SU-DHL-6 (cell line): ENCODE data around the gene ANAPC10.

Source experiments
- H2AFZ ChIP-seq: fragments of 200-600 bp; sonication (generic); 2 replicates; pipeline ENCODE4 v1.6.1; 2014; ENCODE audit warnings: low read depth, mild to moderate bottlenecking, moderate library complexity, mixed read lengths, antibody characterized with exemption, low read length; ENCODE audit not compliant: severe bottlenecking
- H3F3A ChIP-seq: fragments of 200-600 bp; shearing (Covaris generic); 2 replicates; pipeline ENCODE4 v1.6.0; 2016; ENCODE audit warnings: antibody characterized with exemption, mild to moderate bottlenecking; ENCODE audit not compliant: insufficient read depth
- H3K27ac ChIP-seq: fragments of 200-600 bp; sonication (generic); 2 replicates; pipeline ENCODE4 v1.5.1; 2016; ENCODE audit warnings: low read depth, mild to moderate bottlenecking, low read length, moderate library complexity, mixed read lengths
- H3K27me3 ChIP-seq: fragments of 200-600 bp; sonication (generic), shearing (Covaris generic); 2 replicates; pipeline ENCODE4 v1.6.0; 2014; ENCODE audit warnings: mild to moderate bottlenecking, low read length
- H3K36me3 ChIP-seq: fragments of 200-600 bp; sonication (generic); 2 replicates; pipeline ENCODE4 v1.6.1; 2014; ENCODE audit warnings: mild to moderate bottlenecking, low read length, mixed read lengths
- H3K4me2 ChIP-seq: fragments of 300-600, 200-600 bp; shearing (Covaris generic), sonication (generic); 2 replicates; pipeline ENCODE4 v1.6.0; 2014; ENCODE audit warnings: low read length, low read depth, mild to moderate bottlenecking; ENCODE audit not compliant: poor library complexity, severe bottlenecking
- H3K4me3 ChIP-seq: fragments of 200-600 bp; sonication (generic); 2 replicates; pipeline ENCODE4 v1.5.1; 2014; ENCODE audit warnings: antibody characterized with exemption, low read length, mild to moderate bottlenecking, mixed read lengths; ENCODE audit not compliant: insufficient read depth, poor library complexity, severe bottlenecking
- H3K79me2 ChIP-seq: fragments of 200-600 bp; sonication (generic); 2 replicates; pipeline ENCODE4 v1.6.1; 2014; ENCODE audit warnings: mild to moderate bottlenecking, low read length, moderate library complexity; ENCODE audit not compliant: insufficient read depth
- H3K9ac ChIP-seq: fragments of 200-600 bp; sonication (generic); 2 replicates; pipeline ENCODE4 v1.7.0; 2014; ENCODE audit warnings: mild to moderate bottlenecking, low read length
- H3K9me2 ChIP-seq: fragments of 200-600 bp; sonication (generic); replicated peaks from 2 replicates; pipeline ENCODE4 v1.6.1; 2014; ENCODE audit warnings: low read length; ENCODE audit not compliant: insufficient read depth
- H3K9me3 ChIP-seq: fragments of 200-600 bp; sonication (generic); 2 replicates; pipeline ENCODE4 v1.6.1; 2014; ENCODE audit warnings: low read length, mixed read lengths; ENCODE audit not compliant: insufficient read depth
- H4K20me1 ChIP-seq: fragments of 200-600 bp; sonication (generic); 2 replicates; pipeline ENCODE4 v1.6.1; 2014; ENCODE audit warnings: low read depth, mild to moderate bottlenecking, antibody characterized with exemption, low read length, moderate library complexity, mixed read lengths
- CTCF ChIP-seq: fragments of 200-600 bp; sonication (generic); IDR thresholded peaks from one replicate; pipeline ENCODE4 v1.5.1; 2017; ENCODE audit warnings: antibody characterized with exemption, mild to moderate bottlenecking, low read length, moderate library complexity; ENCODE audit not compliant: insufficient read depth, poor library complexity, severe bottlenecking
- EZH2phosphoT487 ChIP-seq: fragments of 200-600 bp; sonication (generic), shearing (Covaris generic); conservative IDR thresholded peaks from 2 replicates; pipeline ENCODE4 v1.6.1; 2018; ENCODE audit warnings: mild to moderate bottlenecking, antibody characterized with exemption, low read length, moderate library complexity, mixed read lengths

ANAPC10 gene

GRCh38 chr4:145056325-145057130 is 41.5 kb downstream of the ANAPC10 start:
- Histone ChIP-seq H4K20me1 (no peaks in the 10 kb centered on the region), H3F3A (no peaks in the 10 kb centered on the region), H3K79me2 (no peaks in the 10 kb centered on the region; the same call in 1 of the 2 replicates), H3K4me2 (no peak overlapping the region), H3K27me3 (no peaks in the 10 kb centered on the region), H2AFZ (no peak overlapping the region), H3K9me3 (no peaks in the 10 kb centered on the region), H3K27ac (no peak overlapping the region), H3K36me3 (no peaks in the 10 kb centered on the region; the same call in 1 of the 2 replicates), H3K9me2 (no peaks in the 10 kb centered on the region), H3K9ac (no peak overlapping the region), H3K4me3 (no peak overlapping the region)
- TF ChIP-seq CTCF: no peak
- no peak for TF ChIP-seq EZH2phosphoT487

- no peaks in the 10 kb centered on the region for H3K27me3 ChIP-seq
- H4K20me1 ChIP-seq: no peaks in the 10 kb centered on the region
- no peak overlapping the region for H3K4me3 ChIP-seq
- no peaks in the 10 kb centered on the region; the same call in 1 of the 2 replicates for H3K36me3 ChIP-seq
- H3K79me2 ChIP-seq: no peaks in the 10 kb centered on the region; the same call in 1 of the 2 replicates
- no peak overlapping the region for H3K4me2 ChIP-seq
- no peak overlapping the region for H2AFZ ChIP-seq
- TF ChIP-seq EZH2phosphoT487 (no peak), CTCF (no peak)
- H3K27ac ChIP-seq: no peak overlapping the region
- H3K9ac ChIP-seq: no peak overlapping the region
- H3F3A ChIP-seq: no peaks in the 10 kb centered on the region
- H3K9me3 ChIP-seq: no peaks in the 10 kb centered on the region
- H3K9me2 ChIP-seq: no peaks in the 10 kb centered on the region
Observed at GRCh38 chr4:145055533-145056257, 42.3 kb downstream of the ANAPC10 start.

GRCh38 chr4:145049241-145049640 is 48.8 kb downstream of the ANAPC10 start:
- no peak overlapping the region for H3K27ac ChIP-seq

More at GRCh38 chr4:145049241-145049640, 48.8 kb downstream of the ANAPC10 start:
- Histone ChIP-seq H3K36me3 (no peaks in the 10 kb centered on the region), H3K79me2 (no peaks in the 10 kb centered on the region), H4K20me1 (no peaks in the 10 kb centered on the region), H3K4me3 (no peak overlapping the region), H3K9ac (no peak overlapping the region), H3K4me2 (no peak overlapping the region), H2AFZ (no peak overlapping the region), H3K9me2 (no peaks in the 10 kb centered on the region), H3F3A (no peaks in the 10 kb centered on the region), H3K9me3 (no peaks in the 10 kb centered on the region), H3K27me3 (no peaks in the 10 kb centered on the region)
- TF ChIP-seq CTCF (no peak), EZH2phosphoT487 (no peak)
